Measurements from ENCODE around the gene GIMAP5. TPM values are rescaled to one million over a fixed set of nuclear protein-coding genes. Genes with fewer than 3 reads are reported as not detected.

Gene GIMAP5
- total and polyA plus RNA-seq, 2 donors (not counting 1 experiment from before 2014, with no cell fraction given): not detected

- H3K9ac ChIP-seq (ENCODE audit: insufficient read depth, low read length): no peak overlapping the region
- no peak overlapping the region for H3K4me2 ChIP-seq (ENCODE audit: extremely low read depth, insufficient read depth, low read length)
- H4K20me1 ChIP-seq (ENCODE audit: control insufficient read depth, extremely low read depth, insufficient read depth, low read length): no peaks in the 10 kb centered on the region
- TF ChIP-seq EZH2 (IDR thresholded peaks at IDR 0.05; ENCODE audit: low read length, missing control alignments) (no peak), CTCF (conservative IDR thresholded peaks at IDR 0.05 in 1 of 2, IDR thresholded peaks at IDR 0.05 in 1 of 2; ENCODE audit: low read depth in 1 of 2, low read length in 2 of 2) (peak; percentile 90 to 96)
- no peaks in the 10 kb centered on the region for H3K36me3 ChIP-seq (ENCODE audit: control insufficient read depth, insufficient read depth, low read length)
- DNase-seq (ENCODE audit: low read depth in 2 of 2): peak; percentile 44 to 64
- H3K27me3 ChIP-seq (ENCODE audit: control insufficient read depth, insufficient read depth, low read length): no peaks in the 10 kb centered on the region
- H3K9me3 ChIP-seq (ENCODE audit: control insufficient read depth, insufficient read depth, low read depth, low read length): no peaks in the 10 kb centered on the region
- H3K4me3 ChIP-seq (replicated peaks in 1 of 4; ENCODE audit: control extremely low read depth in 1 of 4, insufficient read depth in 1 of 4, low read depth in 3 of 4, low read length in 4 of 4): no peak overlapping the region
- no peaks in the 10 kb centered on the region for H3K4me1 ChIP-seq (ENCODE audit: control insufficient read depth, extremely low read depth, insufficient read depth, low read length)
- no peak overlapping the region for H3K27ac ChIP-seq (ENCODE audit: insufficient read depth, low read length)
- H2AFZ ChIP-seq (ENCODE audit: low read length): no peak overlapping the region
- H3K79me2 ChIP-seq (ENCODE audit: control insufficient read depth, insufficient read depth, low read length): no peaks in the 10 kb centered on the region
Observed at GRCh38 chr7:150778738-150779301, 41.6 kb downstream of the GIMAP5 start.

- TF ChIP-seq EZH2 (IDR thresholded peaks at IDR 0.05; ENCODE audit: low read length, missing control alignments): no peak
- no peak for TF ChIP-seq CTCF (conservative IDR thresholded peaks at IDR 0.05 in 1 of 2, IDR thresholded peaks at IDR 0.05 in 1 of 2; ENCODE audit: low read depth in 1 of 2, low read length in 2 of 2)
- Histone ChIP-seq H3K4me2 (ENCODE audit: extremely low read depth, insufficient read depth, low read length) (no peak overlapping the region), H3K27ac (ENCODE audit: insufficient read depth, low read length) (no peak overlapping the region), H3K9me3 (ENCODE audit: control insufficient read depth, insufficient read depth, low read depth, low read length) (no peaks in the 10 kb centered on the region), H3K9ac (ENCODE audit: insufficient read depth, low read length) (no peak overlapping the region), H3K27me3 (ENCODE audit: control insufficient read depth, insufficient read depth, low read length) (no peaks in the 10 kb centered on the region), H3K4me3 (replicated peaks in 1 of 4; ENCODE audit: control extremely low read depth in 1 of 4, insufficient read depth in 1 of 4, low read depth in 3 of 4, low read length in 4 of 4) (no peak overlapping the region), H3K4me1 (ENCODE audit: control insufficient read depth, extremely low read depth, insufficient read depth, low read length) (no peaks in the 10 kb centered on the region), H3K36me3 (ENCODE audit: control insufficient read depth, insufficient read depth, low read length) (no peaks in the 10 kb centered on the region), H4K20me1 (ENCODE audit: control insufficient read depth, extremely low read depth, insufficient read depth, low read length) (no peaks in the 10 kb centered on the region), H2AFZ (ENCODE audit: low read length) (no peak overlapping the region), H3K79me2 (ENCODE audit: control insufficient read depth, insufficient read depth, low read length) (no peaks in the 10 kb centered on the region)
- DNase-seq (ENCODE audit: low read depth in 2 of 2): no peak
Observed at GRCh38 chr7:150780292-150780691, 43.1 kb downstream of the GIMAP5 start.

GRCh38 chr7:150781103-150781502 lies 43.9 kb downstream of the GIMAP5 start:
- no peak overlapping the region for H3K4me2 ChIP-seq (ENCODE audit: extremely low read depth, insufficient read depth, low read length)
- H4K20me1 ChIP-seq (ENCODE audit: control insufficient read depth, extremely low read depth, insufficient read depth, low read length): no peaks in the 10 kb centered on the region
- H2AFZ ChIP-seq (ENCODE audit: low read length): no peak overlapping the region
- no peaks in the 10 kb centered on the region for H3K79me2 ChIP-seq (ENCODE audit: control insufficient read depth, insufficient read depth, low read length)
- H3K27ac ChIP-seq (ENCODE audit: insufficient read depth, low read length): no peak overlapping the region
- no peaks in the 10 kb centered on the region for H3K4me1 ChIP-seq (ENCODE audit: control insufficient read depth, extremely low read depth, insufficient read depth, low read length)
- H3K36me3 ChIP-seq (ENCODE audit: control insufficient read depth, insufficient read depth, low read length): no peaks in the 10 kb centered on the region
- no peak overlapping the region for H3K4me3 ChIP-seq (replicated peaks in 1 of 4; ENCODE audit: control extremely low read depth in 1 of 4, insufficient read depth in 1 of 4, low read depth in 3 of 4, low read length in 4 of 4)
- no peaks in the 10 kb centered on the region for H3K9me3 ChIP-seq (ENCODE audit: control insufficient read depth, insufficient read depth, low read depth, low read length)
- peak in 1 of 2 donors; percentile 66 for DNase-seq (ENCODE audit: low read depth in 2 of 2)
- TF ChIP-seq CTCF (conservative IDR thresholded peaks at IDR 0.05 in 1 of 2, IDR thresholded peaks at IDR 0.05 in 1 of 2; ENCODE audit: low read depth in 1 of 2, low read length in 2 of 2): no peak
- no peak for TF ChIP-seq EZH2 (IDR thresholded peaks at IDR 0.05; ENCODE audit: low read length, missing control alignments)
- no peaks in the 10 kb centered on the region for H3K27me3 ChIP-seq (ENCODE audit: control insufficient read depth, insufficient read depth, low read length)
- H3K9ac ChIP-seq (ENCODE audit: insufficient read depth, low read length): no peak overlapping the region

All from fibroblast of lung (primary cell).